Astrocyte of the spinal cord (primary cell): ENCODE results near the gene ATP9B.

ENCODE experiments used
- DNase-seq: peaks from one replicate; pipeline ENCODE4 v3.0.0; 2011; ENCODE audit warnings: low read depth, low spot score
- H3K4me3 ChIP-seq: 2 replicates; pipeline ENCODE4 v1.5.1; 2011; ENCODE audit warnings: low read depth, mild to moderate bottlenecking, low read length, moderate library complexity
- in situ Hi-C: cut with HindIII; loops from 2 replicates; pipeline ENCODE4 v1.10.0; 2017; ENCODE audit warnings: low sequenced_read_pairs
- TF ChIP-seq, protein P1 (sequence below): IDR thresholded peaks from 2 replicates; pipeline ENCODE4 v1.5.1; 2012; ENCODE audit warnings: low read depth, mild to moderate bottlenecking, low read length, inconsistent platforms

The ATP9B gene

DNA sequence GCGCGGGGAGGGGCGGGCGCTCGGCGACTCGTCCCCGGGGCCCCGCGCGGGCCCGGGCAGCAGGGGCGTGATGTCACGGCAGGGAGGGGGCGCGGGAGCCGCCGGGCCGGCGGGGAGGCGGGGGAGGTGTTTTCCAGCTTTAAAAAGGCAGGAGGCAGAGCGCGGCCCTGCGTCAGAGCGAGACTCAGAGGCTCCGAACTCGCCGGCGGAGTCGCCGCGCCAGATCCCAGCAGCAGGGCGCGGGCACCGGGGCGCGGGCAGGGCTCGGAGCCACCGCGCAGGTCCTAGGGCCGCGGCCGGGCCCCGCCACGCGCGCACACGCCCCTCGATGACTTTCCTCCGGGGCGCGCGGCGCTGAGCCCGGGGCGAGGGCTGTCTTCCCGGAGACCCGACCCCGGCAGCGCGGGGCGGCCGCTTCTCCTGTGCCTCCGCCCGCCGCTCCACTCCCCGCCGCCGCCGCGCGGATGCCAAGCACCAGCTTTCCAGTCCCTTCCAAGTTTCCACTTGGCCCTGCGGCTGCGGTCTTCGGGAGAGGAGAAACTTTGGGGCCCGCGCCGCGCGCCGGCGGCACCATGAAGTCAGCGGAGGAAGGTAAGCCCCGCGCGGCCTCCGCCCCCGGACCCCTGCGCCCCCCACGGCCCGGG, 326.7 kb downstream of the ATP9B start, which contains the start of gene NFATC1:
Gene NFATC1 (plus strand): TSS at position 170 of the 644 bp plus-strand sequence. CDS start 295 bp downstream, at position 465.
- in situ Hi-C loops, result no loop called here
- DNase-seq, result peak; percentile 65
- H3K4me3 ChIP-seq, result peak within 1 kb of the TSS; percentile 31
- TF ChIP-seq, protein P1, sequence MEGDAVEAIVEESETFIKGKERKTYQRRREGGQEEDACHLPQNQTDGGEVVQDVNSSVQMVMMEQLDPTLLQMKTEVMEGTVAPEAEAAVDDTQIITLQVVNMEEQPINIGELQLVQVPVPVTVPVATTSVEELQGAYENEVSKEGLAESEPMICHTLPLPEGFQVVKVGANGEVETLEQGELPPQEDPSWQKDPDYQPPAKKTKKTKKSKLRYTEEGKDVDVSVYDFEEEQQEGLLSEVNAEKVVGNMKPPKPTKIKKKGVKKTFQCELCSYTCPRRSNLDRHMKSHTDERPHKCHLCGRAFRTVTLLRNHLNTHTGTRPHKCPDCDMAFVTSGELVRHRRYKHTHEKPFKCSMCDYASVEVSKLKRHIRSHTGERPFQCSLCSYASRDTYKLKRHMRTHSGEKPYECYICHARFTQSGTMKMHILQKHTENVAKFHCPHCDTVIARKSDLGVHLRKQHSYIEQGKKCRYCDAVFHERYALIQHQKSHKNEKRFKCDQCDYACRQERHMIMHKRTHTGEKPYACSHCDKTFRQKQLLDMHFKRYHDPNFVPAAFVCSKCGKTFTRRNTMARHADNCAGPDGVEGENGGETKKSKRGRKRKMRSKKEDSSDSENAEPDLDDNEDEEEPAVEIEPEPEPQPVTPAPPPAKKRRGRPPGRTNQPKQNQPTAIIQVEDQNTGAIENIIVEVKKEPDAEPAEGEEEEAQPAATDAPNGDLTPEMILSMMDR, result no peak

DNA sequence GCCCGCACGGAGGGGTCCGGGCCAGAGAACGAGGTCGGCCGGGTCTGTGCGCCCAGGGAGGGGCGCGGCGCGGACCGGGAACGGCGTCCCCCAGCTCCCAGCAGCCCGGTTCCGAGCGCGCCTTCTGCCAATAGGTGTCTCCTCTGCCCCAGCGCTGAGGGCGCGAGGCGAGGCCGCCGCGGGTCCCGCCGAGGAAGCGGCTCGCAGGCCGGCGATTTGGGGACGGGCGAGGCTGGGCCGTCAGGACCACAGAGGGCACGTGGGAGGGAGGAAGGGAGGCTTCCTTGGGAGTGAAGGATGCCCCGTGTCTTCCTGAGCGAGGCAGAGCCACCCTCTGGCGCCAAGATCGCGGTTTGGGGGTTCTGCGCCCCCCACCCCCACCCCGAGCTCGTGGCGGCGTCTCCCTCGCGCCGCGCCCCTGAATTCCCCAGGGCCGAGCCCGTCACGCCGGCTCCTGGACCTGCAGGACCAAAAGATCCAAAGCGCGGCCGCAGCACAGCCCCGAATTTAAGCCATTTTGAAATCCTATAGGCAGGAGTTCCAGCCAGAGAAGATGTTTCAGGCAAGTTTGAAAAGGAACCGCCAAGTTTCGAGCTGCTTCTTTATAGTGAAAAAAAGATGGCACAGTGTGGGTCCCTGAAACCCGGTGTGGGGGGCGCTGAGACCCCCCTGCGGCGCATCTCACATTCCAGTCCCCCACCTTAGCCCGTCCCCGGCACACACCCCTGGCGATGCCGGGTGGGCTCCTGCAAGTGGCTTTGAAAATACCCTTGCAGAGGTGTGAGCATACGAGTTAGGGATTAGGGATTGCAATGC, 327.4 kb downstream of the ATP9B start:
- peak overlapping the region; percentile 20 for H3K4me3 ChIP-seq
- TF ChIP-seq, protein P1, result no peak
- in situ Hi-C loops, result no loop called here
- peak; percentile 21 for DNase-seq

DNA sequence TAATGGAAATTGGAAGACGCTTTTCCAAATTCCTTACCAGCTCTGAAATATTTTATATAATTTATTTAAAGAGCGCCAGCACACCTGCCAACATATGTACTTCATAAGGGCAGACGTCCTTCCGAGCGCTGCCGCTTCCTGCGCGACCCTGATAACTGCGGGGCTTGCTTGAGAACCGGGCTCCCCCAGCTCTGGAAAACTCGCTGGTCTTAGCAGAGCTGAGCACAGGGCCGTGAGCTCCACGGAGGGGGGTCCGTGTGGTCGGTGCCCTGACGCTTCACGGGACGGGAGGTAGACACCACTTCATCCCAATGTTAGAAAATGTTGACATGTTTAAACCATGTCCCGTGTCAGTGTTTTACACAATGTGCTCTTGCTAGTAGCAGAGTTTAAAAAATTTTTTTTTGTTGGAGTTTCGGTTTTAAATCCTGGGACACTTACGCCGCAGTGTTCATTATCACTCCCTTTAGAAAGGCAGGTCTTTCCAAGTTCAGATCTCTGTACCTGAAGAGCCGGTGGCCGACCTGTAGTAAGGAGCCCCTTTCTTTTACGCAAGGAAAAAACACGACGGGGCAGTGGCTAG, 328.1 kb downstream of the ATP9B start:
- no peak overlapping the region for H3K4me3 ChIP-seq
- TF ChIP-seq, protein P1, result no peak
- no peak for DNase-seq
- in situ Hi-C loops, result no loop called here

DNA sequence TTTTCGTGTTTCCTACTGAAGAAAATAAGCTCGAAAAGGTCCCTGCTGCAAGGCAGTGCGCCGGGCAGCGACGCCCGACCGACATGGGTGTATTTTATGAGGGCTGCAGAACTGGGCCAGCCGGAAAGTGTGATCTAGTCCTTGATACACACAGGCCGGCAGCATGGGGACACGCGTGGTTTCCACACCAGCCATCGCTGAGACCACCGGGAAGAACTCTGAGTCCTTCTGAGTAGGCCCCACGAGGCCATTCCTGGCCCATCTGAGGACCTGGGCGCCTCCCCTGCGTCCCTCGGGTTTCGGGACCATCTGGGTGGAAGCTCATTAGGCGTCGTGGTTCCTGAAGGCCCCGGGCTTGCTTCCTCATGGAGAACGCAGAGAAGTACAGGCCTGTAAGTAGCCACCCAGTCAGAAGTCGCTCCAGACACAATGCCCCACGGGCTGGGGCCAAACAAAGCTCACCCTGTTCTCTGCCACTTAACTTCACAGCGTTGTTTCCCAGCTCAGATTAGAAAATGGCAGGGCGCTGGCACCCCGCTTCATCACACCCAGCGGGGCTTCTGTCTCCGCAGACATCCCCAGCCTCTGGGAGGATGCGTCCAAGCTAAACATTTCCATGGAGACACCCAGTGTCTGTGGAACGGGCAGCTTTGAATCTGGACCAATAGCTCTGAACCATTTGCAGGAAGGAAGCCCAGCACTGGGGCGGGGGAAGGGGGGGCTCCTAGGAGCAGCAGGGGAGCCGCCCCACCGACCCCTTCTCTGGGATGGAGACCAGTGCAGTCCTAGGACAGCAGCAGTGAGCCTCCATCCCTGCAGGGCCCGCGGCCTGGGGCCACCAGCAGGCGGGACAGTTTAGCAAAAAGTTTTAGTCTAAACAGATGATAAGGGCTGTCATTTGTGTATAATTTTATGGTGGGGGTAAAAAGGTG, 328.9 kb downstream of the ATP9B start:
- TF ChIP-seq, protein P1, result no peak
- in situ Hi-C loops, result no loop called here
- no peak overlapping the region for H3K4me3 ChIP-seq
- DNase-seq, result no peak

DNA sequence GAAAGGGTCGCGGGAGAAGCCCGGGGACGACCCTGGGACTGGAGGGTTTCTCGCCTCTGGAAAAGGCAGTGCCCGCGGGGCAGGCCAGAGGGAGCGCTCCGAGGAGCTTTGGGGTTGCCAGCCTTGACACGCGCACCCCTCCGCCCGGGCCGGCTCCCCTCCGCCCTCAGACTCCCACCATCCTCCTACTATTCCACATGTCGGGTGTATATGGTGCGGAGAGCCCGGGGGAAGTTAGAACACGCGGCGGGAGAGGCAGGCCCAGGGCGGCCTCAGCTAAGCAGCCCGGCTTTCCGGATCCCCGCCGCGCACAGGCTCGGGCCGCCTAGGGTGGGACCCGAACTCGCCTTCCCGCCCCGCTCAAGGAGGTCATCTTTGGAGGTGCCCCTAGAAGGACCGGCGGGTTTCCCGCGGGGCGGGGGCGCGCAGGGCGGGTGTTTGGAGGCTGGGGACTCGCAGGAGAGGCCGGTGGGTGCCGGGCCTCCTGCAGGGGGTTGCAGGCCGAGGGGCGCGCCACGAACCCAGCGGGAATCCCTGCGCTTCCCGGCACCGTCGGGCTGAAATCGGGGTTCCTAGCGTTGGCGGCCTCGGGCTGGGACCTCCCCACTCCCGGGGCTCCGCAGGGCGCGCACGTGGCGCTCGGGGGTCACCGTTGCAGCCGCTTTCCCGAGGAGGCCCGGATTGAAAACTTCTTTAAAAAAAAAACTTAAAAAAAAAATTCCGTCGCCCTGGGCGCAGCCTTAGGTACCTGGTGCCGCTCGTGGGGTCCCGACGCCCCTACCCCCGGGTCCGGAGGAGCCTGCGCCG, 330.3 kb downstream of the ATP9B start:
- in situ Hi-C loops, result no loop called here
- no peak for DNase-seq
- TF ChIP-seq, protein P1, result no peak
- H3K4me3 ChIP-seq, result peak overlapping the region; percentile 28
